ENCODE results near the gene CPPED1. TPM values are rescaled to one million over a fixed set of nuclear protein-coding genes. Genes with fewer than 3 reads are reported as not detected.
"Not testable (repeated sequence)": the region's sequence is repeated elsewhere in the genome, so short reads cannot be mapped to it uniquely, and the experiment has no call there.

Gene CPPED1
- total RNA-seq, 4 donors from 2014 or later = 13.3 to 32.6 (median 16.4) TPM

DNA sequence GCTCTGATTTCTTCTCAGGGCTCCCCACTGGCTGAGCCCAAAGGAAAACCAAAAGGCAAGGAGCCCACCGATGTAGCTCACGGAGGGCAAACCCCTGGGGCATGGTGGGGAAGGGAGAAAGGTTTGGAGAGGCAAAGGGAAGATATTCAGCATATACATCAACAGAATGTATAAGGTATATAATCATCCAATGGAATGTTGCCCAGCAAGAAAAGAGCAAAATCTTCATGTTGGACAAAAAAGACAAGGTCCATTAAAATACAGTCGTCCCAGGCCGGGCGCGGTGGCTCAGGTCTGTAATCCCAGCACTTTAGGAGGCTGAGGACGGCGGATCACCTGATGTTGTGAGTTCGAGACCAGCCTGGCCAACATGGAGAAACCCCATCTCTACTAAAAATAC, 1.6 kb downstream of the CPPED1 start:
- TF ChIP-seq, protein P1, sequence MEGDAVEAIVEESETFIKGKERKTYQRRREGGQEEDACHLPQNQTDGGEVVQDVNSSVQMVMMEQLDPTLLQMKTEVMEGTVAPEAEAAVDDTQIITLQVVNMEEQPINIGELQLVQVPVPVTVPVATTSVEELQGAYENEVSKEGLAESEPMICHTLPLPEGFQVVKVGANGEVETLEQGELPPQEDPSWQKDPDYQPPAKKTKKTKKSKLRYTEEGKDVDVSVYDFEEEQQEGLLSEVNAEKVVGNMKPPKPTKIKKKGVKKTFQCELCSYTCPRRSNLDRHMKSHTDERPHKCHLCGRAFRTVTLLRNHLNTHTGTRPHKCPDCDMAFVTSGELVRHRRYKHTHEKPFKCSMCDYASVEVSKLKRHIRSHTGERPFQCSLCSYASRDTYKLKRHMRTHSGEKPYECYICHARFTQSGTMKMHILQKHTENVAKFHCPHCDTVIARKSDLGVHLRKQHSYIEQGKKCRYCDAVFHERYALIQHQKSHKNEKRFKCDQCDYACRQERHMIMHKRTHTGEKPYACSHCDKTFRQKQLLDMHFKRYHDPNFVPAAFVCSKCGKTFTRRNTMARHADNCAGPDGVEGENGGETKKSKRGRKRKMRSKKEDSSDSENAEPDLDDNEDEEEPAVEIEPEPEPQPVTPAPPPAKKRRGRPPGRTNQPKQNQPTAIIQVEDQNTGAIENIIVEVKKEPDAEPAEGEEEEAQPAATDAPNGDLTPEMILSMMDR (IDR thresholded peaks at IDR 0.05) = no peak
- DNase-seq (ENCODE audit: low spot score) = no peak
- ATAC-seq (ENCODE audit: low FRiP score) = no peak

DNA sequence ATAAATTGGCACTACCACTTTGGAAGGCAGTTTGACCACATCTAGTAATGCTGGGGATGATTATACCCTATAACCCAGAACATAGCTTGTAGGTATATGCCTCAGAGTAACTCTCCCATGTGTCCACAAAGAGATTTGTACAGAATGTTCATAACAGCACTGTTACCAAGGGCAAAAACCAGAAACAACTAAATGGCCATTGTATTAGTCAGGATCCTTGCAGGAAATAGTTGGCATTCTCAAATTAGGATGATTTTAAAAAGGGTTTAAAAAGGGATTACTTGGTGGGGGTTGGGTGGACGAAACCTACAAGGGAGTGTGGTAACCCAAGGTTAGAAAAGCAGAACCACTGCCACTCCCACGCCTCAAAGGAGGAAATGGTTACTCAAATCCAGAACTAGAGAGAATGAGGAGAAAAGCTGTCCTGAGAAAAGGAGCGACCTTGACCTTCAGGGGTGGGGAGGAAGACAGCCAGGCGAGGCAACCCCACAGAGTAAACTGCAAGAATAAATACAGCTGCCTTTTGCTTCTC, 2.1 kb downstream of the CPPED1 start:
- no peak for DNase-seq (ENCODE audit: low spot score)
- ATAC-seq (ENCODE audit: low FRiP score) = no peak
- TF ChIP-seq, protein P1 (IDR thresholded peaks at IDR 0.05) = no peak

DNA sequence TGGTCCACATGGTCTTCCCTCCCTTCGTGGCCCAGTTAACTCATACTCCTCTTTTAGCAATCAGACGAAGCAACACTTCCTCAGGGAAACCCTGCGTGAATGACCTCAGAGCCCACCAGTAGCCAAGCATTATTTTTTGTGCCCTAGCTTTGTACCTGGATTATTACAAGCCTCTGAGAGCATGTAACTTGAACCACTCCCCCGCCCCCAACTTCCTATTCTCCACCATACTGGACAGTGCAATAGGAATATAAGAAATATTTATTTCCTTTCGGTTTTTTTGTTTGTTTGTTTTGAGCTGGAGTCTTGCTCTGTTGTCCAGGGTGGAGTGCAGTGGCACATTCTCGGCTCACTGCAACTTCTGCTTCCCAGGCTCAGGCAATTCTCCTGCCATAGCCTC, 2.9 kb downstream of the CPPED1 start:
- ATAC-seq (ENCODE audit: low FRiP score) = no peak
- DNase-seq (ENCODE audit: low spot score) = no peak
- TF ChIP-seq, protein P1 (IDR thresholded peaks at IDR 0.05) = no peak

DNA sequence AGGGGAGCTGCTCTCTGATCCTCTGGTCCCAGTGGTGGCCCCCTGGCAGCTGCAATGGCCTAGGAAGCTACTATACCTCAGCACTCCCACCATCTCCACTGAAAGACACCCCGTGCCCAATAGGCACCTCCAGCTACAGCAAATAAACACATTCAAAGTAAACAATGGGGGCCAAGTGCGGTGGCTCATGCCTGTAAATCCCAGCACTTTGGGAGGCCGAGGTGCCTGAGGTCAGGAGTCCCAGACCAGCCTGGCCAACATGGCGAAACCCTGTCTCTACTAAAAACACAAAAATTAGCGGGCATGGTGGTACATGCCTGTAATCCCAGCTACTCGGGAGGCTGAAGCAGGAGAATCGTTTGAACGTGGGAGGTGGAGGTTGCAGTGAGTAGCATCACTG, 3.7 kb downstream of the CPPED1 start:
- not testable (repeated sequence) for DNase-seq (ENCODE audit: low spot score); ATAC-seq (ENCODE audit: low FRiP score)

DNA sequence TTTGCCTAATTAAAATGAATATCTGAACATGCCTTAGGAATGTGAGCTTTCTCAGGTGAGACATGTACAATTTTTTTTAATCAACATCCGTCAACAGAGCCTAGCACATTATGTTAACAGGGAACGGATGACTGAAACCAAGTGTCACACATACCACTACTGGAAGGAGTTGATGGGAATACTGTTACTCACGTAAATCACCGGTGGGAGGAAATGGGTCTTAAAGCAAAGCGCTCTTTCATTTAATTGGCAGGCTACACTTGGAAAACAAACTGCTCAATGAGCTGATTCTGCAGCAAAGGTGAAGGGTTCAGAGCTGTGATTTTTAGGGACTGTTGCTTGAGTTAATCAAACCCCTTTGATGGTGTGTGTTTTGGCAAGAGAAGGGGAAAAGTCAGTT, 4.8 kb downstream of the CPPED1 start:
- ATAC-seq (ENCODE audit: low FRiP score) (no peak), DNase-seq (ENCODE audit: low spot score) (no peak)
- TF ChIP-seq, protein P1 (IDR thresholded peaks at IDR 0.05) = no peak

DNA sequence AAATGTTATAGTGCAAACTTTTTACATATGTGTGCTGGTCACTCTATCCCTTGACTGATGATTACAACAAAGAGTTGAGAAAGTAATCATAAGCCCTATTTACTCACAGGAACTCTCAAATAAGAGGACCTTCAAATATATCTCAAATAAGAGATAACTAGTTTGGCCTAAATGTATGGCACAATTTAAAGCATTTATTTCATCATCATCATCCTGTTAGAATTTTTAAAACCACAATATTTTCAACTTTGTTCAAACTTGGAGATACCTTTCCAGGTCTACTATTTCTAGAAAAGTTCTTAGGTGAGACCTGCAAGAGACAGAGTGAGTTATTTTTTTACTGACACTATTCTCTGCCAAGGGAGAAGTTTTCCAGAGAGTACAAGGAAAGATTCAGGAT, 5.5 kb downstream of the CPPED1 start:
- no peak for ATAC-seq (ENCODE audit: low FRiP score)
- TF ChIP-seq, protein P1 (IDR thresholded peaks at IDR 0.05) = no peak
- DNase-seq (ENCODE audit: low spot score) = no peak

DNA sequence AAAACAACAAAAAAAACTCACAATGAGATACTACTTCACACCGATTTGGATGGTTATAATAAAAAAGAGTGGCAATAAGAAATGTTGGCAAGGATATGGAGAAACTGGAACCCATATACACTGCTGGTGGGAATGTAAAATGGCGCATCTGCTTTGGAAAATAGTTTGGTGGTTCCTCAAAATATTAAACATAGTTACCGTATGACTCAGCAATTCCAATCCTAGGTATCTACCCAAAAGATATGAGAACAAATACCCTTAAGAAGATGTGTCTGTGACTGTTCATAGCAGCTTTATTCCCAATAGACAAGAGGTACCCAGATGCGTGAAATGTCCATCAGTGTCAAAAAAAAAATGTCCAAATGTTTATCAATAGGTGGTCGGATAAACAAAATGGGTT, 7.2 kb downstream of the CPPED1 start:
- no peak for DNase-seq (ENCODE audit: low spot score)
- ATAC-seq (ENCODE audit: low FRiP score) = no peak
- TF ChIP-seq, protein P1 (IDR thresholded peaks at IDR 0.05) = no peak
